ENCODE measurements around the gene SYNDIG1. TPM values are rescaled to one million over a fixed set of nuclear protein-coding genes. Genes with fewer than 3 reads are reported as not detected.

Gene SYNDIG1
- polyA plus RNA-seq, 1 of the 3 experiments (the other 2 are of a cell fraction), result not detected

GRCh38 chr20:24577271-24577909 is 108.0 kb downstream of the SYNDIG1 start:
- ChIA-PET POLR2A (no interaction called here), CTCF (interaction anchor here (0.8 to 1.4 kb wide), 3 partner anchors 10 to 225 kb away, joined by 3 to 5 read pairs (median 5); no protein-coding TSS in a partner anchor)
- TF ChIP-seq REST (IDR thresholded peaks at IDR 0.05; ENCODE audit: low read depth, low read length) (peak; percentile 87), RFX5 (IDR thresholded peaks at IDR 0.05; ENCODE audit: low read length) (no peak)
- H3F3A ChIP-seq (replicated peaks; ENCODE audit: insufficient read depth), result no peaks in the 10 kb centered on the region
- H3K4me3 ChIP-seq (ENCODE audit: low read depth in 2 of 2, low read length in 1 of 2), result no peak overlapping the region
- no peak overlapping the region for H2AFZ ChIP-seq (ENCODE audit: low read depth)
- H3K79me2 ChIP-seq (ENCODE audit: insufficient read depth), result no peaks in the 10 kb centered on the region
- no peaks in the 10 kb centered on the region for H3K4me1 ChIP-seq (ENCODE audit: control insufficient read depth in 1 of 2, insufficient read depth in 2 of 2, low read depth in 1 of 2, low read length in 1 of 2)
- no peaks in the 10 kb centered on the region for H3K27me3 ChIP-seq (ENCODE audit: insufficient read depth)
- H3K27ac ChIP-seq (ENCODE audit: low read depth in 2 of 2, low read length in 1 of 2), result no peak overlapping the region
- H3K4me2 ChIP-seq, result no peak overlapping the region
- H4K20me1 ChIP-seq (ENCODE audit: insufficient read depth), result no peaks in the 10 kb centered on the region
- no peaks in the 10 kb centered on the region for H3K36me3 ChIP-seq (replicated peaks in 1 of 2; ENCODE audit: control insufficient read depth in 1 of 2, insufficient read depth in 2 of 2, low read length in 1 of 2)
- WGBS (ENCODE audit: low lambda C conversion rate), result 20% methylated on average over 5 of the region's 10 CpGs
- H3K9me2 ChIP-seq, result no peaks in the 10 kb centered on the region
- no peaks in the 10 kb centered on the region for H3K9me3 ChIP-seq
- DNase-seq, result no peak
- H3K9ac ChIP-seq, result no peak overlapping the region

GRCh38 chr20:24578567-24579415 is 109.4 kb downstream of the SYNDIG1 start:
- Histone ChIP-seq H2AFZ (ENCODE audit: low read depth) (no peak overlapping the region), H3K9me3 (no peaks in the 10 kb centered on the region), H4K20me1 (ENCODE audit: insufficient read depth) (no peaks in the 10 kb centered on the region), H3K27ac (ENCODE audit: low read depth in 2 of 2, low read length in 1 of 2) (no peak overlapping the region), H3F3A (replicated peaks; ENCODE audit: insufficient read depth) (no peaks in the 10 kb centered on the region), H3K9me2 (no peaks in the 10 kb centered on the region), H3K36me3 (replicated peaks in 1 of 2; ENCODE audit: control insufficient read depth in 1 of 2, insufficient read depth in 2 of 2, low read length in 1 of 2) (no peaks in the 10 kb centered on the region), H3K4me3 (ENCODE audit: low read depth in 2 of 2, low read length in 1 of 2) (no peak overlapping the region), H3K4me1 (ENCODE audit: control insufficient read depth in 1 of 2, insufficient read depth in 2 of 2, low read depth in 1 of 2, low read length in 1 of 2) (no peaks in the 10 kb centered on the region), H3K9ac (no peak overlapping the region), H3K79me2 (ENCODE audit: insufficient read depth) (no peaks in the 10 kb centered on the region), H3K4me2 (no peak overlapping the region), H3K27me3 (ENCODE audit: insufficient read depth) (no peaks in the 10 kb centered on the region)
- ChIA-PET POLR2A (no interaction called here), CTCF (interaction anchor here (1.3 to 1.4 kb wide), 2 partner anchors 8 to 13 kb away, joined by 5 read pairs; no protein-coding TSS in a partner anchor)
- TF ChIP-seq MAX (IDR thresholded peaks at IDR 0.05; ENCODE audit: low read depth), result no peak
- no peak for TF ChIP-seq CTCF (IDR thresholded peaks at IDR 0.05)
- TF ChIP-seq MEF2A (IDR thresholded peaks at IDR 0.05; ENCODE audit: borderline replicate concordance, low read depth), result no peak
- TF ChIP-seq MXI1 (IDR thresholded peaks at IDR 0.05; ENCODE audit: low read depth, low read length), result no peak
- WGBS (ENCODE audit: low lambda C conversion rate), result 54% methylated on average over 17 of the region's 19 CpGs
- DNase-seq, result no peak

All from SK-N-SH (cell line).